Stimulated activated CD8-positive, alpha-beta memory T cell treated with anti-CD3 and anti-CD28 coated beads, Interleukin-4, amount 100 ng/mL, for 4 hours (primary cell): ENCODE data around the gene ANKRD37.

ENCODE experiments used
- DNase-seq, 2 donors: peaks; one replicate each; pipeline ENCODE4 v3.0.0-alpha.2; 2020; ENCODE audit warnings: low read depth in 2 of 2, low spot score in 1 of 2

Gene ANKRD37

DNA sequence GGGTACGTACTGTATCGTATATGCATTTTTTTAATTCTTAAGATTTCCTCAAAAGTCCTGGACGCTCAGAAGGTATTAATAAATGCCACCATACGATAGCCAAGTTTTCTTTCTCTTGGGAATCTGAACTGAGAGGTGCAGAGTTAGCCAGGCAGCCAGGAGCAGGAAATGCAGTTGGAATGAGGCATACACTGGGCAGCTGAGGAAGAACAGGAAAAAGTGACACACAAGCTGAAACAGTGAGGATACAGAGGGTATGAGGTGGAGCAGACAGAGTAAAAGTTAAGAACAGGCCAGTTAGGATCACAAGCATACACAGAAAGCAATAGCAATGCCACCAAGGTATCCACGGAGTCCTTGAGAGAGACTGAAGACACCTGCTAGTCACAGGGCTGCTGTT is 15.8 kb downstream of the ANKRD37 start:
- DNase-seq: no peak

- no peak for DNase-seq
Measured at GRCh38 chr4:185416955-185417354, 20.3 kb downstream of the ANKRD37 start.

DNA sequence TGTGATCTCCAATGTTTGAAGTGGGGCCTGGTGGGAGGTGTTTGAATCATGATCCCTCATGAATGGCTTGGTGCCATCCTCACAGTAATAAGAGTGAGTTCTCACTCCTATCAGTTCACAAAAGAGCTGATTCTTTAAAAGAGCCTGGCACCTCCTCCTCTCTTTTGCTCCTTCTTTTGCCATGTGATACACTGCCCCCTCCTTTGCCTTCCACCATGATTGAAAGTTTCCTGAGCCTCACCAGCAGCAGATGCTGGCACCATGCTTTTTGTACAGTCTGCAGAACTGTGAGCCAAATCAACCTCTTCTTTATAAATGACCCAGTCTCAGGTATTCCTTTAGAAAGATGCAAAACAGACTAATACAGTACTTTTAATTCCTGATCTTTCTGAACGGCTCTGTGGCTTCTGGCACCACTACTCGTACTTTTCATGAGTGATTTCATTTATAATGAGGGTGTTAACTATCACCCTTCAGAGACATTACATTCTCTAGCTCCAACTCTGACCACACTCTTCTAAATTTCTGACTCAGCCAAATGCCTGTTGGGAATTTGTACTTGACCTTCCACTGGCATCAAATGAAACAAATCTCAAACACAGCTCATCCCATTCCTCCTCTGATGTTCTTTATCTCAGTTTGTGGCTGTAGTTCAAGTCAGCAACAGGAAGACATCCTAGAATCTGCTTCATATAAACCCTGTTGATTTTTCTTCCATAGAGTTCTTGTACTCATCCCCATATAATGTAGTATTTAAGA is 24.9 kb downstream of the ANKRD37 start:
- DNase-seq: no peak

DNA sequence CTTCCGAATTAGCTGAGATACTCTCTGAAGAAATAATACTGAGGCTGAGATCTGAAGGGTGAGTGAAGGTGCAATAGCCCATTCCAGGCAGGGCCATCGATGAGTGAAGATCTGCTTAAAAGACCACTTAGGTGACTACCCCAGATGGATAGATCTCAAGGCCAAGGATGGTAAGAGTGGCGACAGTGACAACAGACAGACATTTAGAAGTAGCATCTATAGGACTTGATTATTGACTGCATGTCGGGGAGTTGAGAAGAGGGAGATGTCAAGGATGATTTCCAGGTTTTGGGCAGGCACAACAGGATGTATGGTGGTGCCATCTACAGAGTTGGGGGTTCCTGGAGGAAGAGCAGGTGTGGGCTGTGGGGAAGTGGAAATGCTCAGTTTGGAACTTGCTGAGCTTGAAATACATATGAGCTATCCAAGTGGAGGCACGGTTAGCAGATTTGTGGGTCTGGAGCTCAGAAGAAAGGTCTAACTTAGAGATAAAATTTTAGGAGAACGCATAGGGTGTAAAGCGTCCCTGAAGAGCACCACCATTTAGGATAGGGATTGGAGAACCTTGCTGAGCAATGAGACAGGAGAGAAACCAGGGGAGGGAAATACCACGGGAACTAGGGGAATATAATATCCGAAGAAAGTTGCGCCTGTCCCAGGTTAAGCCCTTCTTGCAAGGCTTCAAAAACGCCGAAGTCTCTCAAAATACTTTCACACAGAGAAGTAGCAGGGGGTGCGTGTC is 28.4 kb downstream of the ANKRD37 start:
- DNase-seq: no peak

GRCh38 chr4:185425647-185426352 is 29.2 kb downstream of the ANKRD37 start, which contains the start of gene UFSP2:
UFSP2 (minus strand) TSS chr4:185425964; CDS start chr4:185425868, 96 bp downstream.
- DNase-seq: peak; percentile 78 to 82

GRCh38 chr4:185426960-185427688 is 30.5 kb downstream of the ANKRD37 start:
- DNase-seq: no peak

DNA sequence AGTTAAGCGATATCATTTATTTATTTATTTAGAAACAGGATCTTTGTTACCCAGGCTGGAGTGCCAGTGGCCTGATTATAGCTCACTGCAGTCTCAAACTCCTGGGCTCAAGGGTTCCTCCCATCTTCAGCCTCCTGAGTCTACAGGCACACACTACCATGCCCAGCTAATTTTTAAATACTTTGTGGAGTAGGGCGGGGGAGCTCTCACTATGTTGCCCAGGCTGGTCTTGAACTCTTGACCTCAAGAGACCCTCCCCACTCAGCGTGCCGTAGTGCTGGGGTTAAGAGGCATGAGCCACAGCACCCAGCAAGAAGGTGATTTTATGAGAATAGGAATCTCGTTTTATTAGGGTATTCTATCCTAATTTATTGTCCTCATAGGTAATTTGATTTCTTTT is 33.0 kb downstream of the ANKRD37 start:
- no peak for DNase-seq

GRCh38 chr4:185435466-185435865 is 38.8 kb downstream of the ANKRD37 start:
- no peak for DNase-seq

DNA sequence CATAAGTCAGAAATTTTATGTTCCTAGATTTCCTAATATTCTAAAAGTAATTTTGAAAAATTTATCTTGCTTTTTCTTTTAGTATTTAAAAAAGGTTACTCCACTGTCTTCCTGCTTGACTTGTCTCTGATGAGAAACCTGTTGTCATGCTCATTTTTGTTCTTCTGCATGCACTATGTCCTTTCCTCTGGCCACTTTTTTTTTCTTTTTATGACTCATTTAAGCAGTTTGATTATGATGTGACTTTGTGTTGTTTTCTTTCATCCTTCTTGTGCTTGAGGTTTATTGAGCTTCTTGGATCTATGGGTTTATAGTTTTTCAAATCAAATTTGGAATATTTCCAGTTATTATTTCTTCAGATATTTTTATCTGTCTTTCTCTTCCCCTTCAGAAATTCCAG is 41.2 kb downstream of the ANKRD37 start:
- DNase-seq: no peak

- DNase-seq: no peak
Measured at GRCh38 chr4:185441479-185441878, 44.8 kb downstream of the ANKRD37 start.

DNA sequence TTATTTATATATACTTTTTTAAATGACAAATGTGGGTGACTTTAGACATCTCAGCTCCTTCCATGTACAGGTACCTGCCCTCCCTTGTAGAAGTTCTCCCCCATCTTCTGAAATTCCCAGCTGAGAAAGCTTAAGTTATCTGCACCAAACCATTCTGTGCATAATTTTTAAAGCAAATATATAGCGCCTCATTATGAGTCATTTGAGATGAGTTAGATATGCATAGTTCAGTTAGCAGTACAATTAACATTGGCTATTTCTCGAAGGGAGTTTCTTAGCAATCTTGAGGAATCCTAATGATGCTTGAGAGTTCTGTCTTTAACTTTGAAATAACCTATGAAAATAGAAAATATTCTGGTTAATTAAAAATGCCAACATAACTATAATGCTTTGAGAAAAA is 48.6 kb downstream of the ANKRD37 start:
- DNase-seq: no peak
